Peyer's patch (tissue), 4 donors: ENCODE measurements around the gene ADRA2A. TPM values are rescaled to one million over a fixed set of nuclear protein-coding genes. Genes with fewer than 3 reads are reported as not detected.
A peak's percentile ranks its signal among the peaks of the same experiment; 100 is the strongest.

Experiments used
- DNase-seq, 3 donors: peaks; one replicate each; pipeline ENCODE4 v3.0.0-alpha.2; 2017 to 2019
- H3K27ac ChIP-seq, 4 donors: fragments of 200-600 bp; sonication (generic); one replicate each; pipeline ENCODE4 v1.5.1; 2016 to 2019
- H3K27me3 ChIP-seq, 2 donors: fragments of 200-600 bp; sonication (generic); one replicate each; pipeline ENCODE4 v1.5.1; 2019
- H3K36me3 ChIP-seq, 3 donors: fragments of 200-600 bp; sonication (generic); one replicate each; pipeline ENCODE4 v1.5.1; 2016 to 2019
- H3K4me1 ChIP-seq, 4 donors: fragments of 200-600 bp; sonication (generic); one replicate each; pipeline ENCODE4 v1.5.1; 2016 to 2019
- H3K4me3 ChIP-seq, 4 donors: fragments of 200-600 bp; sonication (generic); 1 replicate in 3 of 4; 2 replicates in 1 of 4; pipeline ENCODE4 v1.5.1; 2016 to 2019; ENCODE audit warnings: mild to moderate bottlenecking in 1 of 4
- H3K9me3 ChIP-seq, 4 donors: fragments of 200-600 bp; sonication (generic); one replicate each; pipeline ENCODE4 v1.5.1; 2016 to 2019; ENCODE audit warnings: mild to moderate bottlenecking in 1 of 4
- CTCF ChIP-seq, 6 experiments: fragments of 450-650 bp in 4 of 6; fragments of 200-600 bp in 2 of 6; sonication (generic) in 1 of 6; IDR thresholded peaks; one replicate each; pipeline ENCODE4 v1.5.1; 2017 to 2019; ENCODE audit warnings: antibody characterized with exemption in 6 of 6, mild to moderate bottlenecking in 3 of 6, moderate library complexity in 1 of 6
- POLR2A ChIP-seq, 2 donors: fragments of 450-650 bp; IDR thresholded peaks; one replicate each; pipeline ENCODE4 v1.5.1; 2017; ENCODE audit warnings: antibody characterized with exemption in 2 of 2, mild to moderate bottlenecking in 2 of 2, moderate library complexity in 2 of 2
- total RNA-seq, 4 donors: library from RNA; depleted of rRNA; stranded (reverse); fragments of >200 nt; gene quantifications; one replicate each; pipeline ENCODE4 v1.1.0, GENCODE V29; 2016

The ADRA2A gene
- total RNA-seq, 4 donors from 2014 or later = 4.6 to 11.6 (median 5.6) TPM; not detected in 1

DNA sequence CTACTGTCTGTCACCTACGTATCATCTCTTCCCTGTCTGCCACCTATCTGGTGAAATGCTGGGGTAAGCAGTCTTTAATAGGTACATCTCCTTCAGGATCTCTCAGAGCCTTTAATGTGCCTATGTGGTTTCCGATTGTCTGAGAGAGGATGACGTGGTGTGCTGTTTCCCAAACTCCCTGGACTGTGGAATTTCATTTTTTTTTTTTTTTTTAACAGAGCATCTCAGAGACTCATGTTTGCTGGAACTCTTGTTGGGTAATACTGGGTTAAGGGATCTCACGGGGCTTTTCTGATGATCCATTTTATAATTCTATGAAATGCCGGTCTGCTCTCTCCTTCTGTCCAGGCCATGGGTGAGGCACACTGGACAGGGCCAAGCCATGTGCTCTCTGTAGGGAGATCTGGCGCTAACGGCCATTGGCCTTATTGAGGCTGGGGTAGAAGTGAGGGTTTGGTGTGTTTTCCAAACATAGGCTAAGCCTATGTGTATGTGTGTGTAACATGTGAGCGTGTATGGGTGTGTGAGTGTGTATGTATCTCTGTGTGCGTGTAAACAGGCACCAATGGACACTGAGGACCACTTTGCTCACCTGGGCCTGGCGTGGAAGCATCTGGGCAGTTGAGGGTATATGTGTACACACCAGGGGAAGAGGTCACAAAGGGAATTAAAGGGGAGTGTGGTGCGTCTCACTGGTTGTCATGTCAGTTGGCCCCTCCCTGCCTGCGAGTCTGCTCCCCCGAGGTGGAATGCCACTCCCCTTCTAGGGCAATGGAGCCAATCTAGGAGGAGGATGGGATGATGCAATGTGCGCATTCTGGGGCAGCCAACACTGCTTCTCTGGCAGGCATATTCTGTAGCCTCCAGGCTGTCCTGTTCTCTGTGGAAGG is 7.8 kb downstream of the ADRA2A start:
- H3K27me3 ChIP-seq = no peaks in the 10 kb centered on the region
- no peaks in the 10 kb centered on the region for H3K4me1 ChIP-seq
- H3K4me3 ChIP-seq = no peak overlapping the region
- TF ChIP-seq POLR2A (IDR thresholded peaks at IDR 0.05) (no peak), CTCF (IDR thresholded peaks at IDR 0.05) (no peak)
- peak in 1 of 3 donors; percentile 29 for DNase-seq
- H3K9me3 ChIP-seq = no peaks in the 10 kb centered on the region
- H3K36me3 ChIP-seq = no peaks in the 10 kb centered on the region
- H3K27ac ChIP-seq = no peak overlapping the region

- Histone ChIP-seq H3K36me3 (no peaks in the 10 kb centered on the region), H3K27ac (no peak overlapping the region), H3K27me3 (no peaks in the 10 kb centered on the region), H3K4me1 (no peaks in the 10 kb centered on the region), H3K9me3 (no peaks in the 10 kb centered on the region), H3K4me3 (no peak overlapping the region)
- TF ChIP-seq POLR2A (IDR thresholded peaks at IDR 0.05) = no peak
- TF ChIP-seq CTCF (IDR thresholded peaks at IDR 0.05) = no peak
- DNase-seq = peak in 1 of 3 donors; percentile 24
Observed at GRCh38 chr10:111085690-111086353, 9.0 kb downstream of the ADRA2A start.

- Histone ChIP-seq H3K36me3 (no peaks in the 10 kb centered on the region), H3K4me1 (no peaks in the 10 kb centered on the region), H3K9me3 (no peaks in the 10 kb centered on the region), H3K27me3 (no peaks in the 10 kb centered on the region), H3K4me3 (no peak overlapping the region), H3K27ac (no peak overlapping the region)
- no peak for TF ChIP-seq POLR2A (IDR thresholded peaks at IDR 0.05)
- TF ChIP-seq CTCF (IDR thresholded peaks at IDR 0.05) = no peak
- DNase-seq = no peak
Observed at GRCh38 chr10:111086574-111086973, 9.7 kb downstream of the ADRA2A start.

GRCh38 chr10:111087331-111087756 is 10.5 kb downstream of the ADRA2A start:
- Histone ChIP-seq H3K9me3 (no peaks in the 10 kb centered on the region), H3K27ac (no peak overlapping the region), H3K4me1 (no peaks in the 10 kb centered on the region), H3K27me3 (no peaks in the 10 kb centered on the region), H3K36me3 (no peaks in the 10 kb centered on the region), H3K4me3 (no peak overlapping the region)
- no peak for DNase-seq
- TF ChIP-seq CTCF (IDR thresholded peaks at IDR 0.05) = no peak
- TF ChIP-seq POLR2A (IDR thresholded peaks at IDR 0.05) = no peak

GRCh38 chr10:111087968-111088505 is 11.2 kb downstream of the ADRA2A start:
- DNase-seq = no peak
- Histone ChIP-seq H3K9me3 (no peaks in the 10 kb centered on the region), H3K27me3 (no peaks in the 10 kb centered on the region), H3K36me3 (no peaks in the 10 kb centered on the region), H3K27ac (no peak overlapping the region), H3K4me1 (no peaks in the 10 kb centered on the region), H3K4me3 (no peak overlapping the region)
- TF ChIP-seq POLR2A (IDR thresholded peaks at IDR 0.05) (no peak), CTCF (IDR thresholded peaks at IDR 0.05) (no peak)
